ENCODE results near the gene ASIC2. TPM values are rescaled to one million over a fixed set of nuclear protein-coding genes. Genes with fewer than 3 reads are reported as not detected.

The ASIC2 gene
- total RNA-seq, 2 experiments from 2014 or later: not detected

- H3K9me3 Mint-ChIP-seq (ENCODE audit: low read depth): no peaks in the 10 kb centered on the region
- no peak overlapping the region for H3K4me3 Mint-ChIP-seq
- H3K36me3 Mint-ChIP-seq: no peaks in the 10 kb centered on the region
- CTCF ChIA-PET: no interaction called here
- ATAC-seq: no peak
- H3K27ac Mint-ChIP-seq: no peak overlapping the region
- no peaks in the 10 kb centered on the region for H3K4me1 Mint-ChIP-seq
- no peak for DNase-seq
- H3K27me3 Mint-ChIP-seq: peaks cover 14% of the 10 kb centered on the region
These were observed 165.4 kb downstream of the ASIC2 start for GRCh38 chr17:33127706-33128105.

GRCh38 chr17:33126086-33126485, 167.0 kb downstream of the ASIC2 start:
- Mint-ChIP-seq H3K4me3 (no peak overlapping the region), H3K27me3 (peaks cover 16% of the 10 kb centered on the region)
- ATAC-seq: no peak

GRCh38 chr17:33125552-33125950, 167.5 kb downstream of the ASIC2 start:
- DNase-seq (no peak), ATAC-seq (no peak)
- peaks cover 17% of the 10 kb centered on the region for H3K27me3 Mint-ChIP-seq
- no peak overlapping the region for H3K27ac Mint-ChIP-seq
- no peaks in the 10 kb centered on the region for H3K4me1 Mint-ChIP-seq
- H3K4me3 Mint-ChIP-seq: no peak overlapping the region
- no peaks in the 10 kb centered on the region for H3K36me3 Mint-ChIP-seq
- CTCF ChIA-PET: no interaction called here
- H3K9me3 Mint-ChIP-seq (ENCODE audit: low read depth): no peaks in the 10 kb centered on the region

More at GRCh38 chr17:33126086-33126485, 167.0 kb downstream of the ASIC2 start:
- Mint-ChIP-seq H3K4me1 (no peaks in the 10 kb centered on the region), H3K36me3 (no peaks in the 10 kb centered on the region), H3K27ac (no peak overlapping the region), H3K9me3 (ENCODE audit: low read depth) (no peaks in the 10 kb centered on the region)
- DNase-seq: no peak
- CTCF ChIA-PET: no interaction called here

GRCh38 chr17:33124871-33125551, 168.1 kb downstream of the ASIC2 start:
- no peaks in the 10 kb centered on the region for H3K4me1 Mint-ChIP-seq
- no peak overlapping the region for H3K27ac Mint-ChIP-seq
- no peak for DNase-seq
- H3K27me3 Mint-ChIP-seq: peaks cover 15% of the 10 kb centered on the region
- CTCF ChIA-PET: no interaction called here
- H3K36me3 Mint-ChIP-seq: no peaks in the 10 kb centered on the region
- ATAC-seq: no peak
- H3K4me3 Mint-ChIP-seq: no peak overlapping the region
- H3K9me3 Mint-ChIP-seq (ENCODE audit: low read depth): no peaks in the 10 kb centered on the region

- no peak for ATAC-seq
These were observed 168.9 kb downstream of the ASIC2 start for GRCh38 chr17:33124185-33124584.

GRCh38 chr17:33121756-33122155, 171.3 kb downstream of the ASIC2 start:
- Mint-ChIP-seq H3K4me3 (no peak overlapping the region), H3K27me3 (peaks cover 5% of the 10 kb centered on the region), H3K36me3 (no peaks in the 10 kb centered on the region), H3K9me3 (ENCODE audit: low read depth) (no peaks in the 10 kb centered on the region), H3K4me1 (no peaks in the 10 kb centered on the region), H3K27ac (no peak overlapping the region)
- no peak for ATAC-seq
- no peak for DNase-seq
- CTCF ChIA-PET: no interaction called here

More at GRCh38 chr17:33124185-33124584, 168.9 kb downstream of the ASIC2 start:
- Mint-ChIP-seq H3K9me3 (ENCODE audit: low read depth) (no peaks in the 10 kb centered on the region), H3K4me3 (no peak overlapping the region), H3K27me3 (peaks cover 7% of the 10 kb centered on the region), H3K36me3 (no peaks in the 10 kb centered on the region), H3K4me1 (no peaks in the 10 kb centered on the region), H3K27ac (no peak overlapping the region)
- CTCF ChIA-PET: no interaction called here
- DNase-seq: no peak

- ATAC-seq: no peak
- no peak overlapping the region for H3K27ac Mint-ChIP-seq
These were observed 171.8 kb downstream of the ASIC2 start for GRCh38 chr17:33121272-33121671.

GRCh38 chr17:33120103-33120502, 173.0 kb downstream of the ASIC2 start:
- no peak for ATAC-seq
- Mint-ChIP-seq H3K36me3 (no peaks in the 10 kb centered on the region), H3K9me3 (ENCODE audit: low read depth) (no peaks in the 10 kb centered on the region), H3K4me3 (no peak overlapping the region), H3K27me3 (peaks cover 5% of the 10 kb centered on the region), H3K27ac (no peak overlapping the region), H3K4me1 (no peaks in the 10 kb centered on the region)
- no peak for DNase-seq
- CTCF ChIA-PET: no interaction called here

More at GRCh38 chr17:33121272-33121671, 171.8 kb downstream of the ASIC2 start:
- Mint-ChIP-seq H3K9me3 (ENCODE audit: low read depth) (no peaks in the 10 kb centered on the region), H3K36me3 (no peaks in the 10 kb centered on the region), H3K27me3 (peaks cover 5% of the 10 kb centered on the region), H3K4me1 (no peaks in the 10 kb centered on the region), H3K4me3 (no peak overlapping the region)
- CTCF ChIA-PET: no interaction called here
- no peak for DNase-seq

- Mint-ChIP-seq H3K27ac (no peak overlapping the region), H3K36me3 (no peaks in the 10 kb centered on the region), H3K4me3 (no peak overlapping the region), H3K4me1 (no peaks in the 10 kb centered on the region), H3K9me3 (ENCODE audit: low read depth) (no peaks in the 10 kb centered on the region), H3K27me3 (peaks cover 5% of the 10 kb centered on the region)
- ATAC-seq (no peak), DNase-seq (no peak)
- CTCF ChIA-PET: no interaction called here
These were observed 174.6 kb downstream of the ASIC2 start for GRCh38 chr17:33118391-33119075.

- no peaks in the 10 kb centered on the region for H3K36me3 Mint-ChIP-seq
- H3K27ac Mint-ChIP-seq: no peak overlapping the region
- H3K9me3 Mint-ChIP-seq (ENCODE audit: low read depth): no peaks in the 10 kb centered on the region
- H3K4me1 Mint-ChIP-seq: no peaks in the 10 kb centered on the region
- ATAC-seq (no peak), DNase-seq (no peak)
- peaks cover 3% of the 10 kb centered on the region for H3K27me3 Mint-ChIP-seq
- CTCF ChIA-PET: no interaction called here
- H3K4me3 Mint-ChIP-seq: no peak overlapping the region
These were observed 177.0 kb downstream of the ASIC2 start for GRCh38 chr17:33116021-33116551.

GRCh38 chr17:33115366-33115765, 177.7 kb downstream of the ASIC2 start:
- H3K36me3 Mint-ChIP-seq: no peaks in the 10 kb centered on the region
- H3K27ac Mint-ChIP-seq: no peak overlapping the region
- no peak overlapping the region for H3K4me3 Mint-ChIP-seq
- H3K27me3 Mint-ChIP-seq: peaks cover 2% of the 10 kb centered on the region
- no peak for ATAC-seq
- no peak for DNase-seq
- CTCF ChIA-PET: no interaction called here
- no peaks in the 10 kb centered on the region for H3K4me1 Mint-ChIP-seq
- H3K9me3 Mint-ChIP-seq (ENCODE audit: low read depth): no peaks in the 10 kb centered on the region

GRCh38 chr17:33113991-33114370, 179.1 kb downstream of the ASIC2 start:
- H3K4me3 Mint-ChIP-seq: no peak overlapping the region
- H3K4me1 Mint-ChIP-seq: no peaks in the 10 kb centered on the region
- no peak for ATAC-seq
- peaks cover 2% of the 10 kb centered on the region for H3K27me3 Mint-ChIP-seq
- H3K36me3 Mint-ChIP-seq: no peaks in the 10 kb centered on the region
- H3K27ac Mint-ChIP-seq: no peak overlapping the region
- no peak for DNase-seq
- CTCF ChIA-PET: no interaction called here
- H3K9me3 Mint-ChIP-seq (ENCODE audit: low read depth): no peaks in the 10 kb centered on the region

GRCh38 chr17:33113276-33113990, 179.7 kb downstream of the ASIC2 start:
- DNase-seq (no peak), ATAC-seq (no peak)
- H3K27me3 Mint-ChIP-seq: peaks cover under 1% of the 10 kb centered on the region
- H3K4me1 Mint-ChIP-seq: no peaks in the 10 kb centered on the region
- no peaks in the 10 kb centered on the region for H3K9me3 Mint-ChIP-seq (ENCODE audit: low read depth)
- H3K4me3 Mint-ChIP-seq: no peak overlapping the region
- H3K27ac Mint-ChIP-seq: no peak overlapping the region
- CTCF ChIA-PET: no interaction called here
- H3K36me3 Mint-ChIP-seq: no peaks in the 10 kb centered on the region

- DNase-seq (no peak), ATAC-seq (no peak)
- CTCF ChIA-PET: no interaction called here
- Mint-ChIP-seq H3K9me3 (ENCODE audit: low read depth) (no peaks in the 10 kb centered on the region), H3K27ac (no peak overlapping the region), H3K4me1 (no peaks in the 10 kb centered on the region), H3K36me3 (no peaks in the 10 kb centered on the region), H3K4me3 (no peak overlapping the region), H3K27me3 (no peaks in the 10 kb centered on the region)
These were observed 180.3 kb downstream of the ASIC2 start for GRCh38 chr17:33112763-33113162.
